SK-N-SH treated with all-trans-retinoic acid at 6 μM for 48 hours (cell line): Measurements from ENCODE around the gene LUZP4.

Experiments used
- CREB5 ChIP-seq: fragments of 250-450 bp; sonication (Bioruptor Pico); IDR thresholded peaks from 2 replicates; pipeline ENCODE4 v1.5.1; 2020; ENCODE audit warnings: low read depth, mild to moderate bottlenecking, moderate library complexity
- GLIS3 ChIP-seq: fragments of 250-450 bp; sonication (Bioruptor Pico); IDR thresholded peaks from 2 replicates; pipeline ENCODE4 v1.5.0; 2020; ENCODE audit warnings: mild to moderate bottlenecking, moderate library complexity
- OSR1 ChIP-seq: fragments of 250-450 bp; sonication (Bioruptor Pico); IDR thresholded peaks from 2 replicates; pipeline ENCODE4 v1.8.0; 2022; ENCODE audit warnings: moderate library complexity, mild to moderate bottlenecking, inconsistent platforms
- PATZ1 ChIP-seq: fragments of 250-450 bp; sonication (Bioruptor Pico); IDR thresholded peaks from 2 replicates; pipeline ENCODE4 v1.8.0; 2020; ENCODE audit warnings: mild to moderate bottlenecking, moderate library complexity, borderline replicate concordance
- ZFP3 ChIP-seq: fragments of 250-450 bp; sonication (Bioruptor Pico); IDR thresholded peaks from 2 replicates; pipeline ENCODE4 v1.5.0; 2020; ENCODE audit warnings: mild to moderate bottlenecking, moderate library complexity
- ZFP30 ChIP-seq: fragments of 450-650 bp; formaldehyde crosslinking; IDR thresholded peaks from 2 replicates; pipeline ENCODE4 v1.5.0; 2022; ENCODE audit warnings: mild to moderate bottlenecking, moderate library complexity

DNA sequence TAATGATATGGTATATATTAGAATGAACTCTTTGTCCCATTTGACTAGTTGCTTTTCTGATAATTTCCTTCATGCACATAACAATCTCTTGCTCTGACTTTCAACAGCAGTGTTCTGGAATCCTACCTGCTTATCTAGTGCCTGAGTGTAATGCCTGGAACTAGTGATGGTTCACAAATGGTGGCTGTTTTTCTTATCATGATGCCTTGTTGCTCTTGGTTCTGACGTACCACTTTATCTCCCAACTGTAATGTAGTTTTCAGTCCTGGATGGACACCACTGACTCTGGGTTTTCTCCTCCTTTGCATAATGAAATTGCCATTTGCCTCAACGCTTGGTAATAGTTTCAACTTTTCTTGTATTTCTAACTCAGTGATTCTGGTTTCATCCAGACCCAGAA is 25.5 kb upstream of the LUZP4 start:
- TF ChIP-seq GLIS3 (CRISPR knock-in tag) (no peak), ZFP30 (CRISPR knock-in tag) (no peak), OSR1 (CRISPR knock-in tag) (no peak), PATZ1 (no peak), ZFP3 (CRISPR knock-in tag) (no peak), CREB5 (CRISPR knock-in tag) (no peak)
